Mesendoderm (in vitro differentiated cells): ENCODE results near the gene TBC1D23.

Source experiments
- DNase-seq: peaks from one replicate; pipeline ENCODE4 v3.0.0; 2013
- H2AK5ac ChIP-seq: 2 replicates; pipeline ENCODE4 v1.6.1; 2013; ENCODE audit warnings: low read length, inconsistent platforms
- H2BK120ac ChIP-seq: 2 replicates; pipeline ENCODE4 v1.6.1; 2013; ENCODE audit warnings: low read depth, mild to moderate bottlenecking, low read length, moderate library complexity, mixed read lengths
- H2BK15ac ChIP-seq: replicated peaks from 2 replicates; pipeline ENCODE4 v1.6.1; 2013; ENCODE audit warnings: low read depth, mild to moderate bottlenecking, moderate library complexity
- H2BK5ac ChIP-seq: 2 replicates; pipeline ENCODE4 v1.6.1; 2013; ENCODE audit warnings: low read length, inconsistent platforms
- H3K18ac ChIP-seq: 2 replicates; pipeline ENCODE4 v1.6.1; 2013; ENCODE audit warnings: mild to moderate bottlenecking, low read length, mixed read lengths
- H3K23ac ChIP-seq: one replicate; pipeline ENCODE4 v1.6.1; 2013; ENCODE audit warnings: low read length
- H3K27ac ChIP-seq: 2 replicates; pipeline ENCODE4 v1.5.1; 2013; ENCODE audit warnings: low read depth, mild to moderate bottlenecking, inconsistent platforms, low read length, moderate library complexity
- H3K27me3 ChIP-seq: 2 replicates; pipeline ENCODE4 v1.6.1; 2013; ENCODE audit warnings: low read length, control low read depth, mild to moderate bottlenecking, inconsistent platforms; ENCODE audit not compliant: insufficient read depth, poor library complexity
- H3K36me3 ChIP-seq: 2 replicates; pipeline ENCODE4 v1.6.1; 2013; ENCODE audit warnings: low read length, inconsistent platforms; ENCODE audit not compliant: control insufficient read depth, insufficient read depth
- H3K4ac ChIP-seq: one replicate; pipeline ENCODE4 v1.6.1; 2013; ENCODE audit warnings: low read depth, mild to moderate bottlenecking, low read length, moderate library complexity
- H3K4me1 ChIP-seq: 2 replicates; pipeline ENCODE4 v1.6.1; 2013; ENCODE audit warnings: low read depth, low read length, inconsistent platforms; ENCODE audit not compliant: control insufficient read depth
- H3K4me2 ChIP-seq: 2 replicates; pipeline ENCODE4 v1.6.1; 2013; ENCODE audit warnings: low read length
- H3K4me3 ChIP-seq: 2 replicates; pipeline ENCODE4 v1.5.1; 2013; ENCODE audit warnings: mild to moderate bottlenecking, low read length
- H3K56ac ChIP-seq: one replicate; pipeline ENCODE4 v1.6.1; 2013; ENCODE audit warnings: low read length
- H3K79me1 ChIP-seq: 2 replicates; pipeline ENCODE4 v1.6.1; 2013; ENCODE audit warnings: low read length, inconsistent platforms
- H3K79me2 ChIP-seq: 2 replicates; pipeline ENCODE4 v1.6.1; 2013; ENCODE audit warnings: mild to moderate bottlenecking, low read length; ENCODE audit not compliant: control insufficient read depth, insufficient read depth
- H3K9ac ChIP-seq: 2 replicates; pipeline ENCODE4 v1.6.1; 2013; ENCODE audit warnings: low read length, inconsistent platforms
- H4K5ac ChIP-seq: one replicate; pipeline ENCODE4 v1.6.1; 2013; ENCODE audit warnings: low read length
- H4K8ac ChIP-seq: one replicate; pipeline ENCODE4 v1.6.1; 2013; ENCODE audit warnings: low read depth, mild to moderate bottlenecking, control low read depth, low read length, moderate library complexity
- WGBS: extraction: QIAGEN DNeasy Blood & Tissue Kit; methylation state at CpG from one replicate; pipeline ENCODE4 v1.1.7; 2013; ENCODE audit warnings: low lambda C conversion rate, missing lambda C conversion rate; ENCODE audit not compliant: insufficient coverage; ENCODE audit errors: extremely low coverage; 5-methylcytosine and 5-hydroxymethylcytosine counted together

TBC1D23 gene

DNA sequence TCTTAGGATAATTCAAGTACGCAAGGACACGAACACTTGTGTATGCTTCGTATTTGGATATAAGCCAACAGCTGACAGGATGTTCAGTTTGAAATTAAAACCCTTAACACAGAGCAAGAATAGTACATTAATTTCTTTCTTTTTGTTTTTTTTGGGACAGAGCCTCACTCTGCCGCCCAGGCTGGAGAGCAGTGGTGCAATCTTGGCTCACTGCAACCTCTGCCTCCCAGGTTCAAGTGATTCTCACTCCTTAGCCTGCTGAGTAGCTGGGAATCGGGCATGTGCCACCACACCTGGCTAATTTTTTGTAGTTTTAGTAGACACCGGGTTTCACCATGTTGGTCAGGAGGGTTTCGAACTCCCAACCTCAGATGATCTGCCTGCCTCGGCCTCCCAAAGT lies 107.6 kb downstream of the TBC1D23 start:
- H3K56ac ChIP-seq: no peak overlapping the region
- no peak overlapping the region for H4K5ac ChIP-seq
- H3K18ac ChIP-seq: no peak overlapping the region
- H3K79me2 ChIP-seq: no peaks in the 10 kb centered on the region
- no peak overlapping the region for H4K8ac ChIP-seq
- no peak overlapping the region for H3K4me3 ChIP-seq
- H3K4me2 ChIP-seq: no peak overlapping the region
- no peak for DNase-seq
- H3K27me3 ChIP-seq: no peaks in the 10 kb centered on the region
- H3K36me3 ChIP-seq: peaks cover 4% of the 10 kb centered on the region
- H3K4me1 ChIP-seq: no peaks in the 10 kb centered on the region
- no peak overlapping the region for H2BK120ac ChIP-seq
- no peak overlapping the region for H3K9ac ChIP-seq
- H3K4ac ChIP-seq: no peak overlapping the region
- no peak overlapping the region for H2AK5ac ChIP-seq
- WGBS: no CpG with 5 or more reads among the region's 8 CpGs
- no peaks in the 10 kb centered on the region for H3K79me1 ChIP-seq
- no peak overlapping the region for H2BK15ac ChIP-seq
- H3K27ac ChIP-seq: no peak overlapping the region
- no peak overlapping the region for H3K23ac ChIP-seq
- no peak overlapping the region for H2BK5ac ChIP-seq

GRCh38 chr3:100370756-100371155 lies 110.0 kb downstream of the TBC1D23 start:
- H3K4me2 ChIP-seq: no peak overlapping the region
- peaks cover 2% of the 10 kb centered on the region for H3K36me3 ChIP-seq
- H2BK120ac ChIP-seq: no peak overlapping the region

DNA sequence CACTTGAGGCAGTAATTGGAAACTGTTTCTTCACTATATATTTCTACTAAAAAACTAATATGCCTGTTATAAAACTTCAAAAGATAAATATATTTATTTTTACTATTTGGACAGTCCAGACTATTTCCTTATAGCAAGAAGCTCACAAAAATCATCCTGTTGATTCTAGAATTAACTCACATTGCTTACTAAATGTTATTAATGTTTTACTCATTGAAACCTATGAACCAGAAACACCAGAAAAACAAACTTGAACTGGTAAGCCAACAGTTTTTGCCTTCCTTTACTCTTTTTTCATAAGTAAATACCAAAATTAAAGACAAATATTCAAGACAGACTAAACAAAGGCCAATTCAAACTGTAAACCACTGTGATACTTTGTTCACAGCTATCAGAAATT lies 113.7 kb downstream of the TBC1D23 start:
- H3K56ac ChIP-seq: no peak overlapping the region
- DNase-seq: no peak
- no peak overlapping the region for H3K9ac ChIP-seq
- H4K8ac ChIP-seq: no peak overlapping the region
- H3K4me1 ChIP-seq: no peaks in the 10 kb centered on the region
- H2AK5ac ChIP-seq: no peak overlapping the region
- H3K4me3 ChIP-seq: no peak overlapping the region
- H3K18ac ChIP-seq: no peak overlapping the region
- H3K79me1 ChIP-seq: no peaks in the 10 kb centered on the region
- H3K27ac ChIP-seq: no peak overlapping the region
- no peak overlapping the region for H3K23ac ChIP-seq
- no peak overlapping the region for H2BK120ac ChIP-seq
- no peak overlapping the region for H2BK15ac ChIP-seq
- H3K4ac ChIP-seq: no peak overlapping the region
- H3K4me2 ChIP-seq: no peak overlapping the region
- H3K79me2 ChIP-seq: no peaks in the 10 kb centered on the region
- H3K36me3 ChIP-seq: peaks cover 4% of the 10 kb centered on the region
- no peak overlapping the region for H2BK5ac ChIP-seq
- H3K27me3 ChIP-seq: no peaks in the 10 kb centered on the region
- no peak overlapping the region for H4K5ac ChIP-seq

More at GRCh38 chr3:100370756-100371155, 110.0 kb downstream of the TBC1D23 start:
- Histone ChIP-seq H3K56ac (no peak overlapping the region), H3K79me2 (no peaks in the 10 kb centered on the region), H3K23ac (no peak overlapping the region), H3K27me3 (no peaks in the 10 kb centered on the region), H2AK5ac (no peak overlapping the region), H3K4ac (no peak overlapping the region), H4K8ac (no peak overlapping the region), H3K79me1 (no peaks in the 10 kb centered on the region), H3K4me3 (no peak overlapping the region), H4K5ac (no peak overlapping the region), H2BK5ac (no peak overlapping the region), H3K4me1 (no peaks in the 10 kb centered on the region), H2BK15ac (no peak overlapping the region), H3K27ac (no peak overlapping the region), H3K9ac (no peak overlapping the region), H3K18ac (no peak overlapping the region)
- no peak for DNase-seq
- no CpG with 5 or more reads among the region's 1 CpG for WGBS
